PC-3 (cell line): ENCODE data around the gene APCDD1L. TPM values are rescaled to one million over a fixed set of nuclear protein-coding genes. Genes with fewer than 3 reads are reported as not detected.

Experiments used
- ATAC-seq: fragments of 200-7000 bp; cut with Tn5 transposase; 2 replicates; pipeline ENCODE4 v1.9.1; 2020; ENCODE audit warnings: mild to moderate bottlenecking, moderate library complexity
- BruUV-seq: library from RNA; stranded (reverse); fragments of 400-500 nt; replicated peaks from 2 replicates; lab custom pipeline; 2021; lab: Mats Ljungman, UMichigan
- CTCF ChIA-PET: fragments of 300-600 bp; sonication (Branson Sonifier 250); formaldehyde crosslinking; loops from one replicate; lab custom pipeline; 2022; ENCODE audit warnings: antibody characterized with exemption; lab: Charles Lee
- POLR2A ChIA-PET: fragments of 300-600 bp; sonication (Branson Sonifier 250); formaldehyde crosslinking; loops from one replicate; lab custom pipeline; 2022; ENCODE audit warnings: antibody characterized with exemption; ENCODE audit not compliant: unreplicated experiment; lab: Charles Lee
- DNase-seq: peaks from one replicate; pipeline ENCODE4 v3.0.0-alpha.2; 2015
- H2AFZ ChIP-seq: fragments of 300-600 bp; sonication (generic); 2 replicates; pipeline ENCODE4 v1.6.0; 2016; ENCODE audit warnings: antibody characterized with exemption, low read length
- H3F3A ChIP-seq: fragments of 300-600 bp; sonication (generic); one replicate; pipeline ENCODE4 v1.6.0; 2017; ENCODE audit warnings: antibody characterized with exemption, low read length, control low read depth, mild to moderate bottlenecking; ENCODE audit not compliant: unreplicated experiment
- H3K27ac ChIP-seq: fragments of 300-600 bp; sonication (generic); 2 replicates; pipeline ENCODE4 v1.5.1; 2016; ENCODE audit warnings: mild to moderate bottlenecking, low read length
- H3K27me3 ChIP-seq: fragments of 300-600 bp; sonication (generic); 2 replicates; pipeline ENCODE4 v1.6.1; 2016; ENCODE audit warnings: low read length, mixed read lengths
- H3K36me3 ChIP-seq: fragments of 300-600 bp; sonication (generic); 2 replicates; pipeline ENCODE4 v1.6.1; 2016; ENCODE audit warnings: low read depth, mixed run types, low read length, mixed read lengths
- H3K4me1 ChIP-seq: fragments of 300-600 bp; sonication (generic); 2 replicates; pipeline ENCODE4 v1.5.1; 2016; ENCODE audit warnings: low read length; ENCODE audit not compliant: insufficient read depth
- H3K4me2 ChIP-seq: fragments of 300-600 bp; sonication (generic); 2 replicates; pipeline ENCODE4 v1.6.0; 2016; ENCODE audit warnings: low read length
- H3K4me3 ChIP-seq: fragments of 300-600 bp; sonication (generic); 2 replicates; pipeline ENCODE4 v1.5.1; 2016; ENCODE audit warnings: mild to moderate bottlenecking, low read length, mixed read lengths
- H3K79me2 ChIP-seq: fragments of 300-600 bp; sonication (generic); 2 replicates; pipeline ENCODE4 v1.6.1; 2017; ENCODE audit warnings: low read length, mixed read lengths
- H3K9ac ChIP-seq: fragments of 300-600 bp; sonication (generic); 2 replicates; pipeline ENCODE4 v1.6.0; 2016; ENCODE audit warnings: mild to moderate bottlenecking, low read length
- H3K9me2 ChIP-seq: fragments of 300-600 bp; sonication (generic); replicated peaks from 2 replicates; pipeline ENCODE4 v1.6.1; 2016; ENCODE audit warnings: mixed run types, low read length, mixed read lengths
- H3K9me3 ChIP-seq: fragments of 300-600 bp; sonication (generic); 2 replicates; pipeline ENCODE4 v1.6.1; 2016; ENCODE audit warnings: low read length, mixed read lengths
- H4K20me1 ChIP-seq: fragments of 300-600 bp; sonication (generic); 2 replicates; pipeline ENCODE4 v1.6.1; 2016; ENCODE audit warnings: low read length, mixed read lengths
- EZH2 ChIP-seq: fragments of 300-600 bp; sonication (generic); IDR thresholded peaks from one replicate; pipeline ENCODE4 v1.6.1; 2017; ENCODE audit warnings: antibody characterized with exemption, mild to moderate bottlenecking, low read length; ENCODE audit not compliant: unreplicated experiment
- EZH2phosphoT487 ChIP-seq: fragments of 300-600 bp; sonication (generic); IDR thresholded peaks from 2 replicates; pipeline ENCODE4 v1.6.1; 2018; ENCODE audit warnings: mild to moderate bottlenecking, antibody characterized with exemption, low read length, borderline replicate concordance
- intact Hi-C: fragments of 100-400 bp; cut with micrococcal nuclease; formaldehyde crosslinking; loops from 2 replicates; pipeline ENCODE4 v1.9.0; 2023
- total RNA-seq: library from RNA; depleted of rRNA; stranded (reverse); fragments of >200 nt; gene quantifications from 2 replicates; pipeline ENCODE4 v1.2.3, GENCODE V29; 2014
- TF ChIP-seq, protein P1 (sequence below): fragments of 300-600 bp; sonication (generic); conservative IDR thresholded peaks from 2 replicates; pipeline ENCODE4 v1.5.1; 2017; ENCODE audit warnings: antibody characterized with exemption, low read depth, mild to moderate bottlenecking, low read length

Gene APCDD1L
- total RNA-seq, 1 experiment from 2014 or later = 2.0 TPM

DNA sequence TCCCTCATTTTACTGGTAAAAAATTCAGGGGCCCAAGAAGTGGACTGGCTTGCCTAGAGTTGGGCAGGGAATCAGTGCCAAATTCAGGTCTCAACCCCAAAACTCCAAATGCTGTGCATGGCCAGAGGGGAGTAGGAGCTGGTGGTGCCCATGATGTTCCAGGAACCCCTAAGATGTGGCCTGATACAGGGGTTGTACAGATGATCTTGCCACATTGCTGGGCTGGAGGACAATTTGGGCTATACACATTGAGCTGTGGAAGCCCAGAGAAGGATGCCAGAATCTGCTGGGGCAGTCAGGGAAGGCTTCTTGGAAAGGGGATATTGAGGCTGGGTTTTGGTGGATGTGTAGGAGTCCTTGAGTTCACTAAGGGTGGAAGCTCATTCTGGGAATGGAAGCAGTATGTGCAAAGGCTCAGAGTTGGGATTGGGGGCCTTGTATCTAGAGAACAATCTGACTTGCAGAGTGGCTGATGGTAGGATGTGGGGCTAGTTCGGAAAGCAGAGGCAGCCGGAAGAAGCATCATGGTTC, 38.0 kb upstream of the APCDD1L start:
- intact Hi-C loops = no loop called here
- H3K9ac ChIP-seq = no peak overlapping the region
- H4K20me1 ChIP-seq = no peaks in the 10 kb centered on the region
- H3K9me2 ChIP-seq = no peaks in the 10 kb centered on the region
- DNase-seq (no peak), ATAC-seq (no peak)
- H3K27me3 ChIP-seq = no peaks in the 10 kb centered on the region
- ChIA-PET CTCF (no interaction called here), POLR2A (no interaction called here)
- H3K36me3 ChIP-seq = no peaks in the 10 kb centered on the region
- H3K27ac ChIP-seq = no peak overlapping the region
- BruUV-seq = no TSS peak
- TF ChIP-seq, protein P1, sequence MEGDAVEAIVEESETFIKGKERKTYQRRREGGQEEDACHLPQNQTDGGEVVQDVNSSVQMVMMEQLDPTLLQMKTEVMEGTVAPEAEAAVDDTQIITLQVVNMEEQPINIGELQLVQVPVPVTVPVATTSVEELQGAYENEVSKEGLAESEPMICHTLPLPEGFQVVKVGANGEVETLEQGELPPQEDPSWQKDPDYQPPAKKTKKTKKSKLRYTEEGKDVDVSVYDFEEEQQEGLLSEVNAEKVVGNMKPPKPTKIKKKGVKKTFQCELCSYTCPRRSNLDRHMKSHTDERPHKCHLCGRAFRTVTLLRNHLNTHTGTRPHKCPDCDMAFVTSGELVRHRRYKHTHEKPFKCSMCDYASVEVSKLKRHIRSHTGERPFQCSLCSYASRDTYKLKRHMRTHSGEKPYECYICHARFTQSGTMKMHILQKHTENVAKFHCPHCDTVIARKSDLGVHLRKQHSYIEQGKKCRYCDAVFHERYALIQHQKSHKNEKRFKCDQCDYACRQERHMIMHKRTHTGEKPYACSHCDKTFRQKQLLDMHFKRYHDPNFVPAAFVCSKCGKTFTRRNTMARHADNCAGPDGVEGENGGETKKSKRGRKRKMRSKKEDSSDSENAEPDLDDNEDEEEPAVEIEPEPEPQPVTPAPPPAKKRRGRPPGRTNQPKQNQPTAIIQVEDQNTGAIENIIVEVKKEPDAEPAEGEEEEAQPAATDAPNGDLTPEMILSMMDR = no peak
- no peak for TF ChIP-seq EZH2
- TF ChIP-seq EZH2phosphoT487 = no peak
- no peaks in the 10 kb centered on the region for H3K79me2 ChIP-seq
- no peaks in the 10 kb centered on the region for H3F3A ChIP-seq
- H3K9me3 ChIP-seq = no peaks in the 10 kb centered on the region; the same call in 1 of the 2 replicates
- H3K4me3 ChIP-seq = no peak overlapping the region
- no peak overlapping the region for H2AFZ ChIP-seq
- peaks cover 18% of the 10 kb centered on the region for H3K4me1 ChIP-seq
- no peak overlapping the region for H3K4me2 ChIP-seq

- ATAC-seq = no peak
- CTCF ChIA-PET = no interaction called here
- H3K27me3 ChIP-seq = no peaks in the 10 kb centered on the region
- H3K4me1 ChIP-seq = peaks cover 26% of the 10 kb centered on the region
- no peaks in the 10 kb centered on the region for H3F3A ChIP-seq
- no peak overlapping the region for H3K27ac ChIP-seq
- TF ChIP-seq, protein P1 = no peak
- no peak for TF ChIP-seq EZH2phosphoT487
- TF ChIP-seq EZH2 = no peak
- POLR2A ChIA-PET = no interaction called here
- intact Hi-C loops = no loop called here
- no peak overlapping the region for H3K9ac ChIP-seq
- DNase-seq = no peak
- H3K4me3 ChIP-seq = no peak overlapping the region
- no TSS peak for BruUV-seq
- H4K20me1 ChIP-seq = no peaks in the 10 kb centered on the region
- no peak overlapping the region for H2AFZ ChIP-seq
- no peaks in the 10 kb centered on the region for H3K9me2 ChIP-seq
- no peaks in the 10 kb centered on the region; the same call in 1 of the 2 replicates for H3K9me3 ChIP-seq
- H3K4me2 ChIP-seq = no peak overlapping the region
- no peaks in the 10 kb centered on the region for H3K79me2 ChIP-seq
- no peaks in the 10 kb centered on the region for H3K36me3 ChIP-seq
Observed at GRCh38 chr20:58552366-58552934, 37.3 kb upstream of the APCDD1L start.

GRCh38 chr20:58551631-58552030, 36.4 kb upstream of the APCDD1L start:
- no TSS peak for BruUV-seq
- TF ChIP-seq, protein P1 = no peak
- no peak for TF ChIP-seq EZH2phosphoT487
- no peak for TF ChIP-seq EZH2
- Histone ChIP-seq H3K9me2 (no peaks in the 10 kb centered on the region), H4K20me1 (no peaks in the 10 kb centered on the region), H3K9ac (no peak overlapping the region), H3K27ac (no peak overlapping the region), H3K9me3 (no peaks in the 10 kb centered on the region; the same call in 1 of the 2 replicates), H3K4me2 (no peak overlapping the region), H2AFZ (no peak overlapping the region), H3K27me3 (no peaks in the 10 kb centered on the region), H3K79me2 (no peaks in the 10 kb centered on the region), H3K36me3 (no peaks in the 10 kb centered on the region), H3F3A (no peaks in the 10 kb centered on the region), H3K4me3 (no peak overlapping the region), H3K4me1 (peaks cover 32% of the 10 kb centered on the region)
- intact Hi-C loops = no loop called here
- ChIA-PET POLR2A (no interaction called here), CTCF (no interaction called here)
- ATAC-seq (no peak), DNase-seq (no peak)
